Measurements from ENCODE around the gene S100A10.

- TF ChIP-seq ESRRG (CRISPR knock-in tag; IDR thresholded peaks at IDR 0.05), result no peak
- no peak for TF ChIP-seq CSDC2 (CRISPR knock-in tag; IDR thresholded peaks at IDR 0.05)
- TF ChIP-seq ZC3H10 (CRISPR knock-in tag; IDR thresholded peaks at IDR 0.05), result no peak
- no peak for TF ChIP-seq PATZ1 (CRISPR knock-in tag; IDR thresholded peaks at IDR 0.05; ENCODE audit: borderline replicate concordance)
- no peak for TF ChIP-seq TOX (CRISPR knock-in tag; IDR thresholded peaks at IDR 0.05; ENCODE audit: borderline replicate concordance)
- no peak for TF ChIP-seq CSRNP3 (CRISPR knock-in tag; IDR thresholded peaks at IDR 0.05)
- TF ChIP-seq GLIS3 (CRISPR knock-in tag; IDR thresholded peaks at IDR 0.05), result no peak
- no peak for TF ChIP-seq TCF4 (CRISPR knock-in tag; IDR thresholded peaks at IDR 0.05; ENCODE audit: borderline replicate concordance)
Measured at GRCh38 chr1:151958959-151959358, 34.7 kb downstream of the S100A10 start.
